Ectodermal cell (in vitro differentiated cells): Measurements from ENCODE around the gene STX8.

Experiments
- H3K27ac ChIP-seq: 2 replicates; pipeline ENCODE4 v1.7.0; 2013; ENCODE audit warnings: mild to moderate bottlenecking, low read depth, low read length; ENCODE audit not compliant: insufficient read depth, poor library complexity, severe bottlenecking
- H3K27me3 ChIP-seq: 2 replicates; pipeline ENCODE4 v1.7.0; 2013; ENCODE audit warnings: mild to moderate bottlenecking, low read length; ENCODE audit not compliant: insufficient read depth, control insufficient read depth, poor library complexity, severe bottlenecking
- H3K36me3 ChIP-seq: one replicate; pipeline ENCODE4 v1.7.0; 2013; ENCODE audit warnings: low read length; ENCODE audit not compliant: control insufficient read depth, insufficient read depth
- H3K4me1 ChIP-seq: one replicate; pipeline ENCODE4 v1.7.0; 2013; ENCODE audit warnings: low read length; ENCODE audit not compliant: control insufficient read depth, insufficient read depth
- H3K4me3 ChIP-seq: 2 replicates; pipeline ENCODE4 v1.7.0; 2013; ENCODE audit warnings: low read depth, low read length, control low read depth; ENCODE audit not compliant: insufficient read depth
- H3K9me3 ChIP-seq: 2 replicates; pipeline ENCODE4 v1.7.0; 2013; ENCODE audit warnings: mild to moderate bottlenecking, low read length, moderate library complexity; ENCODE audit not compliant: control insufficient read depth
- WGBS, 2 experiments: methylation state at CpG; one replicate each; pipeline ENCODE4 v1.1.7; 2013; ENCODE audit warnings: missing lambda C conversion rate in 2 of 2; 5-methylcytosine and 5-hydroxymethylcytosine counted together

The STX8 gene

GRCh38 chr17:9279893-9280292 is 295.7 kb downstream of the STX8 start:
- no peak overlapping the region for H3K4me3 ChIP-seq
- WGBS, 2 experiments = 93 to 94% methylated on average over 8 of the region's 8 CpGs
- no peaks in the 10 kb centered on the region for H3K27me3 ChIP-seq
- no peak overlapping the region for H3K27ac ChIP-seq
- no peaks in the 10 kb centered on the region for H3K4me1 ChIP-seq
- H3K9me3 ChIP-seq = no peaks in the 10 kb centered on the region
- no peaks in the 10 kb centered on the region for H3K36me3 ChIP-seq

GRCh38 chr17:9274973-9275372 is 300.6 kb downstream of the STX8 start:
- H3K27ac ChIP-seq = no peak overlapping the region
- H3K4me1 ChIP-seq = peaks cover 5% of the 10 kb centered on the region
- no peaks in the 10 kb centered on the region for H3K27me3 ChIP-seq
- WGBS, 2 experiments = 92 to 93% methylated on average over 9 of the region's 9 CpGs
- no peak overlapping the region for H3K4me3 ChIP-seq
- H3K36me3 ChIP-seq = no peaks in the 10 kb centered on the region
- H3K9me3 ChIP-seq = no peaks in the 10 kb centered on the region

DNA sequence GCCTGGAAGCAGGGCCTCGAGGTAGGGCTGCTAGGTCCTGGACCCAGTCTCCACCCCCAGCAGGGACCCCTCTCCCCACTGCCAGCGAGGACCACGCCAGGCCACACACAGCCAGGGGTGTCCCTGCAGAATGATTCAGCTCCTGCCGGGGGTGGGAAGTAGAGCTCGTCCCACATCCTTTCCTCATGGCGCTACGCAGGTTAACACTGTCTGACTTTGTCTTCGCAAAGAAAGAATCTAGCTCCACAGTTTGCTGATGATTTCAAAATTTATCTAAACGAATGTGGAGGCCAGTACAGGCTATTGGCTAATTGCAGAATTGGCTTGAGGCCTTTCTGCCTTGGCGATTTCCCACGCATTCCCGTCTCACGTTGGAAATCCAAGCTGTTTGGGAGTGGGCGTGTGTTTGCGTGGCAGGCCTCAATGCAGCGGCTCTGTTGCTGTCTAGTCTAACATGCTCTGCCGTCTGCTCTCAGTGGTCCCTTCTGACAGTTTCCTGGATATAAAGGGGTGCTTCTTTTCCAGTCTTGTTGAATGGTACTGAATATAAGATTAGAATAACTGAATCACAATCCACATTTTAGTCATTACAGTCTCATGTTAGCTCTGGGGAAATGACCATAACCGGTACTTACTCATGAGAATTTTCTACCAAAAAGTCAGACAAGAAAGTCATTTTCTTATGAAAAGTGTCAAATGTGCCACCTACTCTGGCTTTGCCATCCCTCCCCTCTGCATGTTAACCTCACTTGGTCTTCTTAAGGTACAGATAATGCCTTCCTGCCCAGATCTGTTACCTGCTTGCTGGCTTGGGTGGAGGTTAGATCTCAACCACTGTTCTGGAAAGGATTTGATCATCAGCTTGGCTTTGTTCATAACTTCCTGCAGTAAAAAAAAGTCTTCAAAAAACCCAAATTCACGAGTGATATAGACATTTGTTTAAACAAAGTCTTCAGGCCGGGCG is 301.9 kb downstream of the STX8 start:
- peaks cover 5% of the 10 kb centered on the region for H3K4me1 ChIP-seq
- H3K27ac ChIP-seq = no peak overlapping the region
- no peaks in the 10 kb centered on the region for H3K36me3 ChIP-seq
- H3K9me3 ChIP-seq = no peaks in the 10 kb centered on the region
- WGBS, 2 experiments = 91 to 93% methylated on average over 21 of the region's 21 CpGs
- no peak overlapping the region for H3K4me3 ChIP-seq
- H3K27me3 ChIP-seq = no peaks in the 10 kb centered on the region

GRCh38 chr17:9272501-9273200 is 303.0 kb downstream of the STX8 start:
- Histone ChIP-seq H3K36me3 (no peaks in the 10 kb centered on the region), H3K4me1 (peaks cover 5% of the 10 kb centered on the region), H3K9me3 (no peaks in the 10 kb centered on the region), H3K27ac (no peak overlapping the region), H3K27me3 (no peaks in the 10 kb centered on the region), H3K4me3 (no peak overlapping the region)
- WGBS, 2 experiments = 96% methylated on average over 21 to 22 of the region's 22 CpGs

DNA sequence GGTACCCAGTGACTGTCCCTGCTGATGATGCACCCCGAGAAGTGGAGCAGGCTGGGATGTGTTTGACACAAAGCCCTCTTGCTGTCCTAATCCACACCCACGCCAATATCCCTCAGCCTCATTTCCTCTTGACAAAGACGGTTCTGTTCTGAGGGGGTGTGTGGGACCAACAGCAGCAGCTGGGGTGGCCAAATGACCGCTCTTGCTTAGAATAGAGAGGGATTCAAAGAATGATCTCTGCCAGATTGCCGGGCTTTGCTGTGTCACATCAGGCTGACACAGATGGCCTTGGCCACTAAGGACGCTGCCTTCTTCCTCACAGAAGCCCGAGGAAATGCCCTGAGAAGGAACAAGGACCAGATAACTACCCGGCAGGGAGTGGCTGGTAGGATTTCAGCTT is 303.6 kb downstream of the STX8 start:
- H3K27ac ChIP-seq = no peak overlapping the region

GRCh38 chr17:9270921-9271320 is 304.7 kb downstream of the STX8 start:
- no peak overlapping the region for H3K4me3 ChIP-seq
- H3K27me3 ChIP-seq = no peaks in the 10 kb centered on the region
- 89 to 90% methylated on average over 9 of the region's 9 CpGs for WGBS, 2 experiments
- no peak overlapping the region for H3K27ac ChIP-seq
- no peaks in the 10 kb centered on the region for H3K36me3 ChIP-seq
- peaks cover 5% of the 10 kb centered on the region for H3K4me1 ChIP-seq
- H3K9me3 ChIP-seq = no peaks in the 10 kb centered on the region

More for the DNA sequence above, 303.6 kb downstream of the STX8 start:
- H3K4me3 ChIP-seq = no peak overlapping the region
- no peaks in the 10 kb centered on the region for H3K36me3 ChIP-seq
- no peaks in the 10 kb centered on the region for H3K27me3 ChIP-seq
- 77 to 78% methylated on average over 8 of the region's 8 CpGs for WGBS, 2 experiments
- H3K4me1 ChIP-seq = peaks cover 5% of the 10 kb centered on the region
- no peaks in the 10 kb centered on the region for H3K9me3 ChIP-seq

- Histone ChIP-seq H3K27ac (no peak overlapping the region), H3K27me3 (no peaks in the 10 kb centered on the region), H3K4me1 (peaks cover 5% of the 10 kb centered on the region), H3K36me3 (no peaks in the 10 kb centered on the region), H3K9me3 (no peaks in the 10 kb centered on the region), H3K4me3 (no peak overlapping the region)
- 91 to 95% methylated on average over 6 to 7 of the region's 7 CpGs for WGBS, 2 experiments
These were observed 306.1 kb downstream of the STX8 start for GRCh38 chr17:9269350-9270035.

DNA sequence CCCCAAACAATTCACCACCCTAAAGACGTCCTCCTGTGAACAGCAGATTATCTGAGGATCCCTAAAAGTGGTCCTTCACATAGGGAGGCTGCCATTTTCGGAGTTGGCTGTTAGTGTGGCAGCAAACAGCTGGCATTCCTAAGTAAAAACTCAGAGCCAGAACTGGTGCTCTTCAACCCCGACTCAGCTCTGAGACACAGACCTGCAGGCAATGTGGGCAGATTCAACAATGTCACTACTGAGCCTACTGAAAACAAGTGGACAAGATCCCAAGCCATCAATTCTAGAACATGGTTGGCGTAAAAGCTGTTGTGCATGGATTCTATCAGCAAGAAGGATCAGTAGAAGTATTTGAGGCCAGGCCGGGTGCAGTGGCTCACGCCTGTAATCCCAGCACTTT is 307.1 kb downstream of the STX8 start:
- no peak overlapping the region for H3K27ac ChIP-seq
- peaks cover 5% of the 10 kb centered on the region for H3K4me1 ChIP-seq
- H3K36me3 ChIP-seq = no peaks in the 10 kb centered on the region
- 94 to 97% methylated on average over 6 of the region's 6 CpGs for WGBS, 2 experiments
- no peaks in the 10 kb centered on the region for H3K27me3 ChIP-seq
- H3K4me3 ChIP-seq = no peak overlapping the region
- H3K9me3 ChIP-seq = no peaks in the 10 kb centered on the region

GRCh38 chr17:9266697-9267117 is 308.9 kb downstream of the STX8 start:
- H3K27me3 ChIP-seq = no peaks in the 10 kb centered on the region
- no peak overlapping the region for H3K4me3 ChIP-seq
- WGBS, 2 experiments = 97% methylated on average over 9 of the region's 9 CpGs
- H3K27ac ChIP-seq = no peak overlapping the region
- H3K4me1 ChIP-seq = no peaks in the 10 kb centered on the region
- no peaks in the 10 kb centered on the region for H3K36me3 ChIP-seq
- H3K9me3 ChIP-seq = no peaks in the 10 kb centered on the region
